WTC11 (cell line): Measurements from ENCODE around the gene KCNC4.

Experiments
- NR3C1 ChIP-seq: sonication (generic); formaldehyde crosslinking; conservative IDR thresholded peaks from 2 replicates; pipeline ENCODE4 v1.8.1; 2023; ENCODE audit warnings: low read depth, mild to moderate bottlenecking, missing genetic modification reagents
- TEAD4 ChIP-seq: sonication (generic); formaldehyde crosslinking; IDR thresholded peaks from 2 replicates; pipeline ENCODE4 v1.8.0; 2022; ENCODE audit warnings: mild to moderate bottlenecking, missing genetic modification reagents
- TF ChIP-seq, protein P1 (sequence below): fragments of 200-600 bp; IDR thresholded peaks from 2 replicates; pipeline ENCODE4 v1.8.0; 2022; ENCODE audit warnings: antibody characterized with exemption
- TF ChIP-seq, protein P2 (sequence below): sonication (generic); formaldehyde crosslinking; IDR thresholded peaks from 2 replicates; pipeline ENCODE4 v1.8.1; 2023; ENCODE audit warnings: mild to moderate bottlenecking, missing genetic modification reagents, moderate library complexity

- TF ChIP-seq, protein P1, sequence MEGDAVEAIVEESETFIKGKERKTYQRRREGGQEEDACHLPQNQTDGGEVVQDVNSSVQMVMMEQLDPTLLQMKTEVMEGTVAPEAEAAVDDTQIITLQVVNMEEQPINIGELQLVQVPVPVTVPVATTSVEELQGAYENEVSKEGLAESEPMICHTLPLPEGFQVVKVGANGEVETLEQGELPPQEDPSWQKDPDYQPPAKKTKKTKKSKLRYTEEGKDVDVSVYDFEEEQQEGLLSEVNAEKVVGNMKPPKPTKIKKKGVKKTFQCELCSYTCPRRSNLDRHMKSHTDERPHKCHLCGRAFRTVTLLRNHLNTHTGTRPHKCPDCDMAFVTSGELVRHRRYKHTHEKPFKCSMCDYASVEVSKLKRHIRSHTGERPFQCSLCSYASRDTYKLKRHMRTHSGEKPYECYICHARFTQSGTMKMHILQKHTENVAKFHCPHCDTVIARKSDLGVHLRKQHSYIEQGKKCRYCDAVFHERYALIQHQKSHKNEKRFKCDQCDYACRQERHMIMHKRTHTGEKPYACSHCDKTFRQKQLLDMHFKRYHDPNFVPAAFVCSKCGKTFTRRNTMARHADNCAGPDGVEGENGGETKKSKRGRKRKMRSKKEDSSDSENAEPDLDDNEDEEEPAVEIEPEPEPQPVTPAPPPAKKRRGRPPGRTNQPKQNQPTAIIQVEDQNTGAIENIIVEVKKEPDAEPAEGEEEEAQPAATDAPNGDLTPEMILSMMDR, result no peak
- TF ChIP-seq TEAD4 (no peak), NR3C1 (no peak)
- TF ChIP-seq, protein P2, sequence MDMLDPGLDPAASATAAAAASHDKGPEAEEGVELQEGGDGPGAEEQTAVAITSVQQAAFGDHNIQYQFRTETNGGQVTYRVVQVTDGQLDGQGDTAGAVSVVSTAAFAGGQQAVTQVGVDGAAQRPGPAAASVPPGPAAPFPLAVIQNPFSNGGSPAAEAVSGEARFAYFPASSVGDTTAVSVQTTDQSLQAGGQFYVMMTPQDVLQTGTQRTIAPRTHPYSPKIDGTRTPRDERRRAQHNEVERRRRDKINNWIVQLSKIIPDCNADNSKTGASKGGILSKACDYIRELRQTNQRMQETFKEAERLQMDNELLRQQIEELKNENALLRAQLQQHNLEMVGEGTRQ, result no peak
Measured at GRCh38 chr1:110189181-110189580, 20.9 kb upstream of the KCNC4 start.
